ENCODE data around the gene IFNB1.

The IFNB1 gene

GRCh38 chr9:21077781-21078180 is at the start of gene IFNB1:
TSS of gene IFNB1 (minus strand) at chr9:21077942. CDS start at chr9:21077869, 73 bp downstream.
- DNase-seq, result no peak

DNA sequence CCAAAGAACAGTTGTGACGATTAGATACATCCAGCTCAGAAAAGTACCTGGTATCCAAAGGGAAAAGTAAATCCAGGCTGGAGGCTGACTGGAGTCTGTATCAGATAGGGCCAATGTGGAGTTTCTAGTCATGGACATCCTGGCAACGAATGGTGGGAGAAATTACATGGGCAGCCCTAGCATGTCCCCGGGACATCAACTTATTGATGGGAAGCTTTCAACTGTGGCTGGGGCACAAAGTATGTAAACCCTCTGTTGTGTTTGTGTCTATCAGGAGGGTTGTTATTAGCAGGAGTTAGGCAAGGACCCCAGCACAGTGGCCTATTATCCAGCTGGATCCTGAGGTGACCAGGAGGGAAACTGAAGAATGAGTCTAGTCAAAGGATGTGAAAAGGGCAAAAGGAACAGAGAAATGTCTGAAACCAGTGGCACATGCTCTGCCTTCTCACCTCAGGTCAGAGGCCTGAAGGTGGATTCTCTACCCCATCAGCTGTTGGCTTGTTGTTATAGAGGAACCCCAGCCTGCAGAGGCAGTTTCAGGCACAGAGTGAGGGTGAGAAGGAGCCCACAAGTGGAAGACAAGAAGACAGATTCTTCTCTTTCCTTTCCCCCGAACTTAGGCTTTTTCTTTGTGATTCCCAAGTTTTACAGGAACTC is 44.0 kb upstream of the IFNB1 start:
- no peak for DNase-seq

DNA sequence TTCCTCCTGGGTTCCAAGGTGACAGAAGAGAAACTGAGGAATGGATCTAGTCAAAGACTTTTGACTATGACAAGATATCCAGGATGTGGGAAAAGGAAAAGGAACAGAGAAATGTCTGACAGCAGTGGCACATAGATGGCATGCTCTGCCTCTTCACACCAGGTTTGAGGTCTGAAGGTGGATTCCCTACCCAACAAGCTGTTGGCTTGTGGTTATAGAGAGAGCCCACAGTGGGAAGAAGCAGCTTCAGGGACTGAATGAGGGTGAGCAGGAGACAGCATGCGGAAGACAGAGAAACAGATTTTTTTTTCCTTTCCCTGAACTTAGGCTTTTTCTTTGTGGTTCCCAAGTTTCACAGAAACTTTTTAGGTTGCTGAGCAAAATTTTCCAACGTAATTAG is 43.3 kb upstream of the IFNB1 start:
- DNase-seq, result no peak

DNA sequence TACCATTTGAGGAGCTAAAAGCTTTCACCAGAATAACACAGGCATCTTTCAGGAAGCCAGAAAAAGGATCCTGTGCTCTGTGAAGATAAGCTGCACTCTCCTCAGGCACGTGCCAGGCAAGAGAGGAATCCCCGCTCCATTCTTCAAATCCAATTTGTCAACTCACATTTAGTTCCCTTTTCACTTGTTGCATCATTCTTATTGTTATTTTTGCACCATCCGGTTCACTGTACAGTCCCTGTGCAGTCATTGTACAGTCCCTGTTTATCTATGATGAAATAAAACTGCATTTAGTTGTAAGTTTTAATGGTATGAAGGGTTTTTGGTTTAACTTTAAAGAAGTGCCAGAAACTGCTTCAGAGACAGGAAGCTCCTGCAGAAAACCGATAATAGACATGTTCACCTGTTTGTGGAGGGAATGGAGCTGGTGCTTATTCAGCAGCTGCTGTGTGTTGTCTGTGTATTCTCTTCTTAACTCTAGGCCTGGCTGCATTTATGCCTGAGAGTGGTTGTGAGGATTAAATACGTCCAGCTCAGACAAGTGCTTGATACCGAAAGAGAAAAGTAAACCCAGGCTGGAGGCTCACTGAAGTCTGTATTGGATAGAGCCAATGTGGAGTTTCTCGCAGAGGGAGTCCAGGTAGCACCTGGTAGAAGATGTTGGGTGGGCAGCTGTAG is 41.5 kb upstream of the IFNB1 start:
- DNase-seq, result no peak

DNA sequence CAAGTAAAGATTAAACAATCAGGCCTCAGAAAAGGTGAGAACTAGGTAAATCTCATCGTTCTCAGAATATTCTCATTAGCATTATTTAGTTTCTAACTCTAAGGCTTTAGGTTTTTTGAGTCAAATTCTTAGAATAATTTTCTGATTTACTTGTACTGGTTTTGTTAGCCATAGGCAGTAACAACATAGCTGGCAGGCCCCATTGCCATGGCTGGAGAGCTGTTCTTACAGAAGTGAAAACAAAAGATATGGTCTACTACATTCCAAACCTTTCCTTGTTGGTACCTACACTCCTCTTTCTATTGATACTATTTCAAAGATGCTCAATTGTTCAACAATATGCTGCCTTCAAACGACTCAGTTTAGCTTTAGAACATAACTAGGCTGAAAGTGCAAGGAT is 36.6 kb upstream of the IFNB1 start:
- DNase-seq, result no peak

DNA sequence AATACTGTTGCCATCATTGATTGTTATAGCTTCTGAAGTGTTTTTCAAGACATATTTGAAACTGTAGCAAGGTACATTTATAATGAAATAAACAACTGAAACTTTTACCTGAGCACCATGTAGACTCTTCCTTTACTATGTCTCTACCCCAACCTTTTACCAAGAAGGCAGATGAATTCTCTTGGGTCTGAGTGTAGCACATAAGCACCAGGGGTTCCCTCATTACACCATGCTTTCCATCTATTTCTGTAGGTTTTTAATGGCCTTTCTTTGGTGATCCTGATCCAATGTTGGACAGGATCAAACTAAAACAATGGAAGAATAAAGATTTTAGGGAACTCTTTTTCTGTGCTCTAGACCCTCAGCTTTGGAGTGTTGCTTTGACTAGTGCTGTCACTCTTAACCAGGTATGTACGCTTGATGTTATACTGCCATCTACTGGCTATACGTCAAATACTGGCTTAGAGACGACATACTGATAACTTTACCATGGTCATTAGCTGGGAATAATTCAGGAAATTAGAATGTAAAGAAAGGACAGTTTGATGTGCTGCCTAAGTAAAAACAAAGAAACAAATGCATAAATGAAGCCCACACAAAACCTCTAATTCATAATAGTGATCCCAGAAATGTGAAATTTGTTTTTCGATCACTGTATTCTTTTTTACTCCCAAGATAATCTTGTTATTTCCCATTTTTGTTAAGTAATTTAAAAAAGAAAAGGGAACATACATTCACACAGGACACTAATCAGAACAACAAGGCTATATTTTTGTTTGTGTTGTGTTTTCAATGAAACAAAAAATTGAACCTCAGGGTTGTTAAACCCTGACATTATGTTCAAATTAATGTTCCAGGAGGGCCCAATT is 33.2 kb upstream of the IFNB1 start:
- DNase-seq, result no peak

DNA sequence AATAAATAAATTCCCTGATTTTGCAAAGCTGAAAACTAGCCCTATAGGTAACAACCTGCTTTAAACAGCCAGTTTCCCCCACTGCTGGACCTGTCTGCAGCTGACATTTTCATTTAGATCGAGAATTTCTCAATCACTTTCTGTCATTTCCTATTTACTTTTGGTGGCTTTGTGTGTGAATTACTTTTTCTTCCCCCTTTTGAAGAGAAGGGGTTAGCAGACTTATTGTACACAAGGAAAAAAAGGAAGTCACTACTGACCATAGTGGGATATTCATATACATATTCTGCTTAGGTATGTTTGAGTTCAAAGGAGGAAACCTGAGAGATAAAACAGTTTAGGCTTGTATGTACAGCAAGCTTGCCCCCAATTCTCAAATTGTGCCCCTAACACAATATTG is 27.0 kb upstream of the IFNB1 start:
- no peak for DNase-seq

DNA sequence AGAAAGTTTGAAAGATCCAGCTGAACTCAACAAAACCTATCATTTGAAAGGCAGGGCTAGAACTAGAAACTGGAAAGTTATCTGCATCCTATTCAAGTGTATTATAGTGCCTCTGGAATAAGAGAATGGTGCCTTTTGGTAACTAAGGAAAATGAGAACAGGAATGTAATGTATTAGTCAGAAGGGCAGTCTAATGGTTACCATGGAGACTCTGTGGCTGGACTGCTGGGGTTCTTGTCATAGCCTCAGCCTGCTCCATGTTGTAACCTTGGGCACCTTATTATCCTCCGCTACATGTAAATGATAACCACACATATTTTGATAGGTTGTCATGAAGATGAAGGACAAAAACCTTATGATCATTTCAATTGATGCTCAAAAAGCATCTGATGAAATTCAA is 24.6 kb upstream of the IFNB1 start:
- DNase-seq, result no peak

- no peak for DNase-seq
Measured at GRCh38 chr9:21097817-21098216, 20.1 kb upstream of the IFNB1 start.

- no peak for DNase-seq
Measured at GRCh38 chr9:21096901-21097255, 19.1 kb upstream of the IFNB1 start.

GRCh38 chr9:21096172-21096900 is 18.6 kb upstream of the IFNB1 start:
- no peak for DNase-seq

DNA sequence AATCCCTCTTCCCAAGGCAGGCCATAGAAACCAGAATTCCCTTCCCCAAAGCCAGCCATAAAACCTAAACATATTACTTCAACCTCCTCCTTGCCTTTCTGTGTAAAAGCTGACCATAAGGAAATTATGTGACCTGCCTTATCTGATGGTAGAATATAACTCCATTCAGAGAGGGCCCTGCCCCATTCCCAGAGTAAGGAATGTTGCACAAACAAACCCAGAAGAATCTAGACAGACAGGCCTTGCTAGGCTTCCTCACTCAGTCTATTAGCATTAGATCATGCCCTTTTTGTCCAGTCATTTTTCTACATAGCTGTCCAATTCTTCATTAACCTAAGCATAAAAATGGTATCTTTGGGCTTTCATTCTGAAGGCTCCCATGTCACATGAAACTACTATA is 17.8 kb upstream of the IFNB1 start:
- no peak for DNase-seq

- DNase-seq, result no peak
Measured at GRCh38 chr9:21086538-21086937, 8.8 kb upstream of the IFNB1 start.

DNA sequence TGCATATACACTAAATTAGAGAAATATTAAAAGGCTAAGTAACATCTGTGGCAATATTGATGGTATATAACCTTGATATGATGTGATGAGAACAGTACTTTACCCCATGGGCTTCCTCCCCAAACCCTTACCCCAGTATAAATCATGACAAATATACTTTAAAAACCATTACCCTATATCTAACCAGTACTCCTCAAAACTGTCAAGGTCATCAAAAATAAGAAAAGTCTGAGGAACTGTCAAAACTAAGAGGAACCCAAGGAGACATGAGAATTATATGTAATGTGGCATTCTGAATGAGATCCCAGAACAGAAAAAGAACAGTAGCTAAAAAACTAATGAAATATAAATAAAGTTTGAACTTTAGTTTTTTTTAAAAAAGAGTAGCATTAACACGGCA is 7.3 kb upstream of the IFNB1 start:
- no peak for DNase-seq

- DNase-seq, result no peak
Measured at GRCh38 chr9:21084242-21084850, 6.6 kb upstream of the IFNB1 start.

DNA sequence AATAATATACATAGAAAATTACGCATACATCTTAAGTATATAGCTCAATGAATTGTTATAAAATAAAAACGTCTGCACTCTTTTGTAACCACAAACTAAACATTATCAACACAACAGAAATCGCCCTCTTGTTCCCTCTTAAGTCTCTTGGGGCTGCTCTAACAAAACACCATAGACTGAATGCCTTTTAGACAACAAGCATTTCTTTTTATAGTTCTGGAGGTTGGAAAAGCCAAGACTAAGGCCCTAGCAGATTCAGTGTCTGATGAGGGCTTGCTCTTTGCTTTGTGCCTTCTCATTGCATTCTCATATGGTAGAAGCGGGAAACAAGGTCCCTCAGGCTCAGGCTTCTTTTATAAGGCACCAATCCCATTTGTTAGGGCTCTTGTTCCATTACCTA is 4.9 kb upstream of the IFNB1 start:
- DNase-seq, result no peak

DNA sequence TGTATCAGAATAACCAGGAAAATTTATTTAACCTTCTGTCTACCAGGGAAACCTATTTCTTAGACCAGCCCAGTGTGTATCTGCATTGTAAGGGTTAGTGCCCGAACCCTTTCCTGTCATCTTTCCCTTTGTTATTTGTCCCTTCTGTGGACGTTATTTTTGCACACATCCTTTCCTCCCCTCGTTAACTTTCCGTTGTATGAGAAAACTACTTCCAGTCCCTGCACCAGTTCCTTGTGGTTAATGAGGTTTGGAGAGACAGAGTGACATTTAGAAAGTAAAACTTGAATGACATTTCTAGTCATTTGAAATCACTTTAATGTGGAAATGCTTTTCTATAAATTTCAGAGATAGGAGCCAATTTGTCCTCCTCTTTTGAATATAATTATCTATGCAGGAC is 4.3 kb upstream of the IFNB1 start:
- no peak for DNase-seq

DNA sequence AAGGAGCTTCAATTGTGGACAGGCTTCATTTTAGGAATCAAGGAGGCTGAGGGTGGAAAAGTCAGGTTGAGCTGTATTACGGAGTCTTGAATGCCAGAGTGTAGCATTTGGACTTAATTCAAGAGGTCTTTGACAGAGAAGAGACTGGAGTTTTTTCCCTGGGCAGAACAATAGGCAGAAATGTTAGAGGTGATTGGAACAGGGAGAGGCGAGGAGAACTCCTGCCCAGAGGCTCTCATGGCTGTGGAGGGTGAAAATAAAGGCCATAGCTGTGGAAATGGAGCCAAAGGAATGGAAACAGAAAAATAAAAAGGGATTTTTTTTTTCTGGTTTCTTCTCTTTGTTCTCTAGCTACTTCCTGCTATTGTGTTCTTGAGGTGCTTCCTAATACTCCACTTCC is 3.7 kb upstream of the IFNB1 start:
- no peak for DNase-seq

GRCh38 chr9:21080793-21081192 is 3.1 kb upstream of the IFNB1 start:
- DNase-seq, result no peak

DNA sequence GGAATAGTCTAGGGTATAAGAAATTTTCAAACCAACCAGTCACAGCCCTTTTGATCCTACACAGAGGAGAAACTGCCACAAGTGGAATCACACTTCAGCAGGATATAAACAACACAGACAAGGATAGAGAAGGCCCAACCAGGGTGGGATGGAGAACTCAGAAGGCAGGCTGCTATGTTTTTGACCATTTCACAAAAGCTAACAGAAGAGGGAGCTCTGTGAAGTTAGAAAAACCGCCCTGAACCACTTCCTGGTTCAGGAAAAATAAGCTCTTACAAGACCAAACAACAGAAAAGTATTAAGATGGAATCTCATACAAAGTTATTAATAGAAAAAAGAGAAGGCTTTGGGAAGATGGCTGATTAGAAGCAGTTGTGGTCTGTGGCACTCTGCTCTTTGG is 960 bp upstream of the IFNB1 start:
- DNase-seq, result no peak

- no peak for DNase-seq
Measured at GRCh38 chr9:21075484-21075883, 2.3 kb downstream of the IFNB1 start.

DNA sequence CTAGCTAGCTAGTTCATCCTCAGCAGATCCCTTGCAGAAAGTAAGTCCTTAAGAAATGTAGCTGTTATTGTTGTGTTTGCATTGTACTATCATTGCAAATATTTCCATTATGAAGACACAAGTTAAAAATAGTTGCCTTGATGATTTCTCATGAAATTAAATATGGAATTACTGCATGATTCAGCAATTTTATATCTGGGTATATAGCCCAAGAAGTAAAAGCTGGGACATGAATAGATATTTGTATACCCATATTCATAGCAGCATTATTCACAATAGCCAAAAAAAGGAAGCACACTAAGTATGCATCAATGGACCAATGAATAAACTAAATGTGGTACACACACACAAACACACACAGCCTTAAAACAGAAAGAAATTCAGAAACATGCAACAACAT is 6.8 kb downstream of the IFNB1 start:
- no peak for DNase-seq

- no peak for DNase-seq
Measured at GRCh38 chr9:21070171-21070571, 7.6 kb downstream of the IFNB1 start.
